Posterior vena cava (tissue), 2 donors: Measurements from ENCODE around the gene EFCC1. TPM values are rescaled to one million over a fixed set of nuclear protein-coding genes. Genes with fewer than 3 reads are reported as not detected.

Source experiments
- DNase-seq: peaks from one replicate; pipeline ENCODE4 v3.0.0-alpha.2; 2020; ENCODE audit warnings: low spot score
- intact Hi-C, 2 donors: fragments of 100-400 bp; cut with DNase I; formaldehyde crosslinking; loops; one replicate each; pipeline versions ENCODE4 v1.14.1 to v1.14.2; 2022 to 2023
- total RNA-seq, 2 donors: library from RNA; stranded (reverse); fragmentation: NEBNext Ultra II Directional; extraction: Animal tissue kit (Norgen Biotek cat#: 25700); gene quantifications; one replicate each; pipeline ENCODE4 v1.2.1, GENCODE V29; 2021
- donor health status: DM: yes; HTN: yes; CAD: no.
- donor health status: DM: yes; HTN: yes; CAD: no.

EFCC1 gene
- total RNA-seq, 2 donors from 2014 or later: 1.3 to 2.1 TPM

- peak; percentile 66 for DNase-seq
- intact Hi-C loops: no loop called here
These were observed 24.8 kb downstream of the EFCC1 start for GRCh38 chr3:129025691-129026435.

- intact Hi-C loops: no loop called here
- peak; percentile 95 for DNase-seq
These were observed 25.8 kb downstream of the EFCC1 start for GRCh38 chr3:129026728-129027543.

GRCh38 chr3:129027544-129027880, 26.4 kb downstream of the EFCC1 start:
- intact Hi-C loops: no loop called here
- no peak for DNase-seq

GRCh38 chr3:129028866-129029265, 27.8 kb downstream of the EFCC1 start:
- intact Hi-C loops: no loop called here
- DNase-seq: peak; percentile 50

- intact Hi-C loops: loop anchor here in 1 of 2 donors (1.0 kb wide), 1 partner anchor 226 kb away; no protein-coding TSS in a partner anchor
- DNase-seq: peak; percentile 31
These were observed 29.5 kb downstream of the EFCC1 start for GRCh38 chr3:129030611-129031010.

- peak; percentile 42 for DNase-seq
- intact Hi-C loops: loop anchor here in 1 of 2 donors (1.0 kb wide), 1 partner anchor 225 kb away; no protein-coding TSS in a partner anchor
These were observed 30.5 kb downstream of the EFCC1 start for GRCh38 chr3:129031476-129032215.

- intact Hi-C loops: no loop called here
- DNase-seq: peak; percentile 65
These were observed 31.6 kb downstream of the EFCC1 start for GRCh38 chr3:129032716-129033115.

- peak; percentile 36 for DNase-seq
- intact Hi-C loops: no loop called here
These were observed 32.0 kb downstream of the EFCC1 start for GRCh38 chr3:129033151-129033550.

- intact Hi-C loops: no loop called here
- DNase-seq: peak; percentile 40
These were observed 32.7 kb downstream of the EFCC1 start for GRCh38 chr3:129033633-129034321.

- peak; percentile 48 for DNase-seq
- intact Hi-C loops: loop anchor here in 1 of 2 donors (5.0 kb wide), 1 partner anchor 187 kb away; no protein-coding TSS in a partner anchor
These were observed 33.5 kb downstream of the EFCC1 start for GRCh38 chr3:129034642-129035041.

- intact Hi-C loops: loop anchor here in 1 of 2 donors (5.0 kb wide), 1 partner anchor 188 kb away; no protein-coding TSS in a partner anchor
- peak; percentile 44 for DNase-seq
These were observed 34.5 kb downstream of the EFCC1 start for GRCh38 chr3:129035360-129036221.

- intact Hi-C loops: loop anchor here in 1 of 2 donors (5.0 kb wide), 1 partner anchor 189 kb away; no protein-coding TSS in a partner anchor
- DNase-seq: peak; percentile 29
These were observed 35.4 kb downstream of the EFCC1 start for GRCh38 chr3:129036222-129037092.

- intact Hi-C loops: loop anchor here in 1 of 2 donors (5.0 kb wide), 1 partner anchor 190 kb away; no protein-coding TSS in a partner anchor
- DNase-seq: peak; percentile 40
These were observed 36.0 kb downstream of the EFCC1 start for GRCh38 chr3:129037093-129037419.

- peak; percentile 66 for DNase-seq
- intact Hi-C loops: loop anchor here in 1 of 2 donors (5.0 kb wide), 1 partner anchor 191 kb away; no protein-coding TSS in a partner anchor
These were observed 37.2 kb downstream of the EFCC1 start for GRCh38 chr3:129038121-129038855.

- intact Hi-C loops: loop anchor here in 1 of 2 donors (5.0 kb wide), 1 partner anchor 192 kb away; no protein-coding TSS in a partner anchor
- DNase-seq: peak; percentile 80
These were observed 38.4 kb downstream of the EFCC1 start for GRCh38 chr3:129039271-129040038.

- no peak for DNase-seq
These were observed 38.9 kb downstream of the EFCC1 start for GRCh38 chr3:129040039-129040336.

More at GRCh38 chr3:129040039-129040336, 38.9 kb downstream of the EFCC1 start:
- intact Hi-C loops: no loop called here
